Erythroblast (primary cell): ENCODE data around the gene CYREN.

Experiments
- GATA1 ChIP-seq: IDR thresholded peaks from 2 replicates; pipeline ENCODE4 v1.6.1; 2011; ENCODE audit warnings: low read depth, mild to moderate bottlenecking, control low read depth, low read length, moderate library complexity
- POLR2A ChIP-seq: IDR thresholded peaks from 2 replicates; pipeline ENCODE4 v1.6.1; 2011; ENCODE audit warnings: mild to moderate bottlenecking, low read length

DNA sequence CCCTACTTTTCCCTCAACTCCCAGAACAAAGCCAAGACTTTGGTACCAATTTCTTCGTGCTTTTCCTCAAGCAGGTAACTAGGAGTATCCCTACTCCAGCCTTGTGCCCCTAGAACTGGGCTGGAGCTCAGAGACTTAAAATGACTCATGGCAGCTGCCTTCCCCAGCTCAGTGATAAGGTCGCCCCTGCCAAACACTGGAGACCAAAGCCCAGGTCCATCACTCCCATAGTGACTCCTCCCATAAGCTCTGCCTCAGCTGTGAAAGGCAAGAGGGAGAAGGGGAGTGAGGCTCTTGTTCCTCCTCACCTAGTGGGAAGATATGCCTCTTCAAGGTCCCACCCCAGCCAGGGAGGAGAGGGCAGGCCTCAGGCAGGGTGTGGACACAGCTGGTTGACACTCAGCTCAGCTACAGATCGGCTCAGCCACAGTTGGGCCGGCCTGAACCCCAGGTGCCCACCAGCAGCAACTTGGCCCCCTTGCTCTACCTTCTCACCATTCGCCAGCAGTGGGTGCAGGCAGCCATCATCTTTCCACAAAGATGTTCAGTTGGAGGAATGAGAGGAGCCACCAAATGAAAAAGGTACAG lies 13.8 kb upstream of the CYREN start:
- TF ChIP-seq POLR2A: no peak
- TF ChIP-seq GATA1: no peak
